Stimulated activated CD4-positive, alpha-beta T cell treated with anti-CD3 and anti-CD28 coated beads, Interleukin-1b, Interleukin-23, amount 100 ng/mL, for 24 hours (primary cell): ENCODE results near the gene GLDN.

Source experiments
- DNase-seq, 4 experiments: peaks; one replicate each; pipeline ENCODE4 v3.0.0-alpha.2; 2020; ENCODE audit warnings: low read depth in 4 of 4, low spot score in 1 of 4

Gene GLDN

DNA sequence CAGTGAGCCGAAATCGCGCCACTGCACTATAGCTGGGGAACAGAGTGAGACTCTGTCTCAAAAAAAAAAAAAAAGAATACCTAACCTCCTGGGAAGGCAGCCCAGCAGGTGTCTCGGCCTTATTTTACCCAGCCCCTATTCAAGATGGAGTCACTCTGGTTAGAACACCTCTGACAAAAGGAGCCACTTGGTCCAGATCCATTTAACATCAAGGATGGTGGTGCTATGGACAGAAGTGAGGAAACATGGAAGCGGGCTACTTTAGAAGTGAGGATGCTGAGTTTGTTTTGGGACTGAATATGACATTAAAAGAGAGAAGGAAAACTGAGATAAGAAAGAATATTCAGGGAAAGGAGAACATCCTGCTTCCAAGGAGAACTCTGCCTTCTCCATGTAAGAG is 14.7 kb downstream of the GLDN start:
- DNase-seq, result no peak

DNA sequence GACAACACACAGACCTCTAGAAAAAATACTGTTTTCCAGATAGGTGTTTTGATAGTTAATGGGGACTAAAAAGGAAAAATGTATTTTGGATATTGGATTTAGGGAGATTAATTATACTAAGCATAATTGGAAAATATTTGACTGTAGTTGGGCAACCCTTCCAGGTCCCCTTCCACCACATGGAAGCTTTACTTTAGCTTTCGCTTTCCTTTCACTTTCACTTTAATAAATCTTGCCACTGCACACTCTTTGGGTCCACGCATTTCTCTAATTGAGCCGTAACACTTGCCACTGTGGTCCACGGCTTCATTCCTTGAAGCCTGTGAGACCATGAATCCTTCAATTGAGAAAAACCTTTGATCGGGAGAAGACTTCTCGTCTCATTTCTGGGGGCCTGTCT is 15.5 kb downstream of the GLDN start:
- DNase-seq, result no peak

DNA sequence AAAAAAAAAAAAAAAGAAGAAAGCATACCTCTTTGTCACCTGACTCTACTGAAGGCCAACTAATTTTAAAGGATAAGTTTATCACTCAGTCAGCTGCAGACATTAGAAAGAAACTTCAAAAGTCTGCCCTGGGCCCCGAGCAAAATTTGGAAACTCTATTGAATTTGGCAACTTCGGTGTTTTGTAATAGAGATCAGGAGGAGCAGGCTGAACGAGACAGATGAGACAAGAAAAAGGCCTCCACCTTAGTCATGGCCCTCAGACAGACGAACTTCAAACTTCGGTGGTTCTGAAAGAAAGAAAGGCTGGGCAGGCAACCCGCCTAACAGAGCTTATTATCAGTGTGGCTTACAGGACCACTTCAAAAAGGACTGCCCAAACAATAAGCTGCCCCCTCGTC is 18.5 kb downstream of the GLDN start:
- no peak for DNase-seq

DNA sequence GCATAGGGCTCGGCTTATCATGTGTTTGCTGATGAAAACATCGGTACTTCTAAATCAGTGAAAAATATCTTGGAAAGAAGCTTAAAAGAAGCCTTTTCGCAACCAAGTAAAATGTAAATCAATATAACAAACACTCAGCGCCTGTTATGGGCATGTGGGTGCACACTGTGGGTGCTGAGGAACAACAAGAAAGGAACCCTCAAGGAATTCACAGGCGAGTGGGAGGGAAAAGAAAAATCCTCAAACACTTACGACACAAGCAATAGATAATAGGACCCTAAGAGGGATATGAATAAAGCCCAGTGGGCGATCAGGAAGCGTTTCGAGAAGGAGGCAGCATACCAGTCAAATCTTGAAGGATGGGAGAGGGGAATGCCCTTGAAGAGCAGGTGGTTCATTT is 21.9 kb downstream of the GLDN start:
- DNase-seq, result no peak

DNA sequence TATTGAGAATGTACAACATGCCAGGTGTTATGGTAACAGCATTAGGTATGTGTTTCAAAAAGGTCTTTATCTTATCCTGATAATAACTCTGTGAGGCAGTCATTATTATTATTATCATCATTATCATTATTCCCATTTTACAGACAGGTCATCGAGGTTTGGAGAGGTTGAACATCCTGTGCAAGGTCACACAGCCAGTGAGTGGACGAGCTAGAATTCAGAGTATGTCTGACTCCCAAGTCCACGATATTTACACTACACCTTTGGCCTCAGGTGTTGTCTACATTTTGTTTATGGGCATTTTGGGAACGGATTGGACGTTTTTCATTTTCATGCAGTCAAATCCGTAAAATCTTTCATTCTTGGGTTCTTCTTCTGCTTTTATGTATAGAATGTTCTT is 24.0 kb downstream of the GLDN start:
- DNase-seq, result no peak

DNA sequence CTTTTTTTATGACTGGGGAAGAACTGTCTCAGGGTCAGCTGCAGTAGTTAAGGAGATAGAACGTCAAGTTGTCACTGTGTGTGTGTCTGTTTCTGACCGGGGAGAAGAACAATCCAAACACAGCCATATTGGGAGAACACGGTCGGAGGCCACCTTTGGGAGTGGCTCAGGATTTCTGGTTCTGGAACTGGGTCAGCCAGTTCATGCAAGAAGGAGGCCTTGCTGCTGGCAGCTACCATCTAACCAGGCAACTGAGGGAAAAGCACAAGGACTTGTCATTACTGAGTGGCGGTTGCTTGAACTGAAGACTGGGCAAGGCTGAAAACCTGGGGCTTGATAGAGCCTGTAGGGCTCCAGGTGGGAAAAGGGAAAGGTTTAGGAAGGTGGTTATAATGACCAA is 24.6 kb downstream of the GLDN start:
- no peak for DNase-seq

DNA sequence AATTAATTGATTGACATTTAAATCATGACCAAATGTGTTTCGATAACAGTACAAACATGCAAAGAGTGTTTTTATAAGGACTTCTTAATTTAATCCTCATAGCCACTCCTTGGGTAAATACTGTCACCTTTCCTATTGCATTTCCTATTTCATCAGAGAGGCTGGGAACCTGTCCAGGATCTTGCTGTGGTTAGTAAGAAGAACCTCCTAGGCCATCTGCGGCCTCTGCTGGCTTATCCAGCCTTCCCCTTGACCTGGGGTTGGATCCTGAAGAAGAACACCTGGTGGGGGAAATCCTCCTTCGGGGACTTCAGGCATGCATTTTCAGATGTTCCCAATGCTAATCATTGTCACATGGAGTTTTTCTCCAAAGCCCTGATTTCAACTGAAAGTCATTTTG is 25.5 kb downstream of the GLDN start:
- no peak for DNase-seq

DNA sequence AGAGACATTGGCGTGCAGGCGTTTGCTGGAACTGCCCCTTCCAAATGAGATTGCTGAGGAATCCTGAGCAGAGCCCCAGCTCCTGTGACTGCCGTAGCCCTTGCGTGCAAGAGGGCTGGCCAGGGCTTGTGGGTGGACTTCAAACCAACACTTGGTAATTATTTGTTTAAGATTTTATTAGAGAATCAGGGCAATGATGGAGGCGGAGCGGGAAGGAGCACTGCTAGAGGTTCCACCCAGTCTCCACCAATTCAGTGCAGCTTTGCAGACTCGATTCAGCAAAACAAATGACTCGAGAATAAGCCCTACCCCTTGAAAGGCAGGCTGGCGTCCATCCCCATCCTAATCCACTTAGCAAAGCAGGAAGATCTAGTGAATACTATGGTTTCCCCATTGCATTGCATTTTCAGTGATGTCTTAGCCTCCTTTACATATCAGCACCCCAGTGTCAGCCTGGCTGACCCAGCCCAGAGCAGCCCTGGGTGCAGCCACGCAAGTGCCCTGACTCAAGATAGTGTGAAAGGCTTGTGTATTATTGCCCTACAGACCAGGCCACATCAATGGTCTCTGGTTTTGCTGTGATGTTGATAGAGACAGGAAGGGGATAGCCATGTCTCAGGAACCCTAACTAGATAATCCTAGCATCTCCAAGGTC is 26.0 kb downstream of the GLDN start:
- DNase-seq, result no peak

DNA sequence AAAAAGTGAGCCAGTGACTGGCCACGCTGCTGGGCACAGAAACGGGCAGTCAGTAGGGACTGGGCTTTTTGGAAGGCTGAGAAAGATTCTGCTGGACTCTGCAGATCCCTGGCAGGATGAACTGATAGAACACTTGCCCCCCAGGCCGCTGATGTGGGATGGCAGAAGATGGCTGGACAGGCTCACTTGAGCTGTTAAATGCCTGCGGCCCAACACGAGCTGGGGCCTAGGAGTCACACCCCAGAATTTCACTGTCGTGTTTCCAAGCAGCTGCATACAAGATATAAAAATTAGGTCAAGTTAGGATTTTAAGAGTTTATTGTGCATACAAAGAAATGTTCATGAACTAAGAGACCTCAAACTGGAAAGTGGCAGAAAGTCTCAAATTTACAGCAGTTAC is 26.9 kb downstream of the GLDN start:
- DNase-seq, result no peak

DNA sequence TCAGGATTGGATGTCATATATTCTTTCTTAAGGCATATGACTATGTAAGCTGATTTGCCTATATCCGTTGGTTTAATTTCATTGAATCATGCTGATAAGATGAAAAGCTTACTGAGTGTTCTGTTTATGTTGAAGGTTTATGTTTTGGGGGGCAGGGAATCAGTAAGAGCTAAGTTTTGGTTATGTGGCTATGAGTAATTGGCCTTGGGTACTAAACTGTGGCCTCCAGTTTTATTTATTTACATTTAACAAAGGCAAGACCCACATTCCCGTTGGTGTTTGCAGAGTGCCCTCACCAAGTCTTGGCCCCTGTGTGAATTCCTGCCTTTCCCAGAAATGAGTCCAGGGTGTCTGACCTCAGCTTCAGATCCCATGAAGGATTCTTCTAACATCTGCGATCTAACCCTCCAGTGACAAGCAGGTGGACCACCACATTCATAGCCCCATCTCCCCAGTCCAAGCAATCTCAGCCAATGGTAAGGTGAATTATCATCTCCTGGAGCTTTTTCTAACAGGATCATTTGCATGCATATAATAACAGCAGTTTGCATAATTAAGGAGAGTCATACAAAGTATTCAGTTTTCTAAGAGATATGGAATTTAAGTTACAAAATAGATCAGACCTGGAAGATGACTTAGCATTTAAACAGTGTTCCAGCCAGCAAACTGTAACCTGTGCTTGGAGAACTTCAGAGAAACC is 27.4 kb downstream of the GLDN start:
- no peak for DNase-seq

DNA sequence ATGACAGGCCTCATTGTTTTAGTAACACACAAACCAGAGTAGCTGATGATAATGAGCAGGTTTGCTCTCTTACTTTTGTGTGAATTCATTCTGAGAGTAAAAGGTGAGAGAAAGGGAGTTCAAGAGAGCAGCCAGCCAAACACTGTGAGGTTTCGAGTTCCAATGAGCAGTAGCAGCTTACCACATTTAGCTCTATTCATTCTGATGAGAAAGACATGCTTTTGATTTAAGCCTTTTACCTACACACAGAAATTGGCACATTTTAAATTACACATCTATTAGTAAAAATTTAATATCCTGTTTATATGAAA is 28.0 kb downstream of the GLDN start:
- DNase-seq, result no peak

DNA sequence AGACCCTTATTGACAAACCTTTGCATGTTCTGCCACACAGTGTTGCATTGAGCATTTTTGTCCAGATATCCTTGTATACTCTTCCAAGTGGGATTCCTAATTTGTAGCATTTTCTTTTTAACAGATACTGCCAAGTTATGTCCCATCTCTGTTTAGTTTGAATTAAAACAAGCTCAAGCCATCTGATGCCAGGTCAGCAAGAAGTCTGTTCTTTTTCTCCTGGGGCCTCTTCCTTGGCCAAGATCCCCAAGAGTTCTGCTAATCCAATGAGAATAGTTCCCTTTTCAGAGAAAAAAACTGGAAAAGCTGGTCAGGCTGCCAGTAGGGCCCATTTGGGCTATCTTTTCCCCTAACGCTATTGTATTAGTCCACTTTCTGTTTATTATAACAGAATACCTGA is 29.8 kb downstream of the GLDN start:
- DNase-seq, result no peak

DNA sequence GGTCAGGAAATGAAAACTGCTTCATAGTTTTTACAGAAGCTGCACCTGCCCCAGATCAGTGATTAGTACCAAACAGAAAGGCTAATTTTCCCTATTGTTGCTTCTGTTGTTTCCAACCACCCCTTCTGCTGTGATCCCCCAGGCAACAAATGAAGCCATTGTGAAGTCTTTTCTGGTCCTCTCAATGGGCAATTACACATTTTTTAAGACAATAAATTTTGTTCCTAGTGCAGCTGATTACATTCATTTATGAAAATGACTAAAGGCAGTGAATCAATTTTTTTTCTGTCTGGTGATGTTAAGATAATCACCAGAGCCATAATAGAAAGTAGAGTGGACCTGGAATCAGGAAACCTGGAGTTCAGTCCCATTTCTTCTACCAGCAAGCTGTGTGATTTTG is 32.7 kb downstream of the GLDN start:
- no peak for DNase-seq

DNA sequence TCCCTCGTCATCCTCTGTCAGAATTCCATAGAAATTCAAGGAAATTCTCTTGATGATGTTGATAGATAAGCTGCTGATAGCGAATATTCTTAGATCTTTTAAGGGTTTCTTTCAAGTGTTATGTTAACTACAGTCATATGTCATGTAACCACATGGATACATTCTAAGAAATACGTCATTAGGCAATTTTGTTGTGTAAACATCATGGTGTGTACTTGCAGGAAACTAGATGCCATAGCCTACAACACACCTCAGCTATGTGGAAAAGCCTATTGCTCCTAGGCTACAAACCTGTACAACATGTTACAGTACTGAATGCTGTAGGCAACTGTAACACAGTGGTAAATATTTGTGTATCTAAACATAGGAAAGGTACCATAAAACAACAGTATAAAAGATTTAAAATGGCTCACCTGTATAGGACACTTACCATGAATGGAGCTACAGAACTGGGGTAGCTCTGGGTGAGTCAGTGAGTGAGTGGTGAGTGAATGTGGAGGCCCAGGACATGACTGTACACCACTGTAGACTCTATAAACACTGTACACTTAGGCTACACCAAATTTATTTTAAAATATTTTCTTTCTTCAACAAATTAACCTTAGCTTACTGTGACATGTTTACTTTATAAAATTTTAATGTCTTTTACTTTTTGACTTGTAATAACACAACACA is 34.6 kb downstream of the GLDN start:
- no peak for DNase-seq

DNA sequence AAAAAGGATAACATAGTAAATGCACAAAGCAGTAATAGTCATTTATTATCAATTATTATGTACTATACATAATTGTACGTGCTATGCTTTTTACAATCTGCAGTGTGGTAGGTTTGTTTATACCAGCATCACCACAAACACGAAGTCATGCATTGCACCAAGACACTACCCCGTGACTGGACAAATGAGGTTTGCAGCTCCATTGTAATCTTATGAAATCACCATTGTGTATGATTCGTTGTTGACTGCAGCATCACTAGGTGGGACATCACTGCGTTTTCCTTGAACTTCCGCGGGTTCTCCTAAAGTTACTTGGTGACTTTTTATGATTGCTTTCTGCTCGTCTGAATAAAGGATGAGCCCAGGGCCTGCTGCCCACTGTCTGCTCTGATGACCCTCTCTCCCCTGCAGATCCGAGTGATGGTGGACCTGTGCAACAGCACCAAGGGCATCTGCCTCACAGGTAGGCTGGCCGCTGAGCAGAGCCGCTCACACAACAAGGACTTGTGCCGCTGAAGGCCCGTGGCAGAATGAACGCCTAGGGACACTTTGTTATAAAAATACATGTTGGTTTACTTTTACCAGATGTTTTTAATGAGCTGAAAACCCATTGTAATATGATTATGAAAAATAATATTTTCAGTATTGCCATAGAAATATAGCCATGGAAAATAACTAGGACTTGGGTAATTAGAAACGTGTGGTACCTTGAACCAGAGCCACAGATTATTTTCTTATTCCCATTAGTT is 35.8 kb downstream of the GLDN start:
- no peak for DNase-seq

DNA sequence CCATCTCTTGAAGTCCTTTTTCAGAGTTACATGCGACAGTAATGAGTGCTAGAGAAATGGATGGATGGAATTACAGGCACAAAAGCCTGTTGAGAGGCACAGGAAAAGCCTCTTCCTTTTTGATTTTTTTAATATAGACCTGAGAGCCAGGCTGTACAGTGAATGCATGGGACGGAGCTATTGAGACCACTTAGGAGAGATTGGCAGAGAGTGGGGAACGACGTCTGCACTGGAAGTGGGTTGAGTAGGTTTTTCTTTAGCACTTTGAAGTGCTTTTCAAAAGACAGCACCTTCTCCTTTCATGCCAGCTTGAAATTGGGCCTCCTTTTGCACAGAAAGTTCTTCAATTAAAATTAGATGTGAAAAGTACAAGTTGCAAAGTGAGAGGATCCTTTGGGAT is 37.0 kb downstream of the GLDN start:
- DNase-seq, result no peak

DNA sequence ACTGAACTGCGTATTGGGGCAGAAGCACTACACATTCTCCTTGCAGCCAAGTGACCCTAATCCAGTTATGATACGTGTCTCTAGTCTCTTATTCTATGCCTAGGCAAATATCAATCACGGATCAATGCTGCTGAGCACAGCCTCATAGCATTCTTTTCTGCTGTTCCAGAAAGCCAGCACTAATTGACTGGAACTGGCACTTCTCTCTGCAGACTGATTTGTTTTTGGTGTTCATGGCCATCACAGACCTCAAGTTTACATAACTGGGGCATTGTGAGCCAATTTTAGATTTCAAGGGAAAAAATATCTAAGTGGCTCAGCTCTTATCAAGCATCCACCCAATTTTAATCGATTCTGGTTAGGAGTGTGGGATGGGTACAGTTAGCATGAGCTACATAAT is 37.9 kb downstream of the GLDN start:
- no peak for DNase-seq

DNA sequence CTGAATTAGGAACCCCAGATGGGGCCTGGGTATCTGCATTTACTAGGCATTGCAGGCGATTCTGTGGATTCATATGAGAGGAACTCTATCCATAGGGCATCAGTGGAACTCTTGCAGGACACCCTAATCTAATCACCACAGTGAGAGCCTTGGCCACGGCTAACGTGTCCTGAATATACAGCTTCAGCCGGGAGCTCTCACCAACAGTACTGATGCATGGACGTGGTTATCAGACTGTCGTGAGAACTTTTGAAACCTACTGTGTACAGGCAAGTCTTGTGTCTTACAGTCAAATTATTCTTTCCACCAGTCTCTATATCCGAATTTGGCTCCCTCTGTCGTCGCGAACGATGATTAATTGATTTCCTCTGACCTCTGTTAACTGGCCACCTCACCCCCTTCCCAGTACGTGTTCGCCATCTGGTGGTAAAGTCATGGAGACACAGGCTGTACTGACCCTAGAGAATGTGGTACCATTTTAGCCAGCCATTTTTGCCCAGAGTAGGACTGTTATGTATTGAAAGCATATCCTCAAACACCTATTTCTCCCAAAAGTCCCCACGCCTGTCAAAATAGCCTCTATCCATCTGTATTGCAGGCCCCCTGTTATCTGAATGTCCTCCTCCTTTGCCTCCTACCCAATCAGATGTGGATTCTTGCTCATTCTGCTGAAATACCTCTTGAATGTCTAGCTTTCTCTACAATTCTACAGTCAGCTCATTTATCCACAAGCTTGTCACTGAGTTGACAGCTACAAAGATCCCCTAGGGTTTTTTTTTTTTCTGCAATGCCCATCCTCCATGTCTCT is 39.7 kb downstream of the GLDN start:
- peak in 1 of 4 experiments; percentile 4 for DNase-seq

DNA sequence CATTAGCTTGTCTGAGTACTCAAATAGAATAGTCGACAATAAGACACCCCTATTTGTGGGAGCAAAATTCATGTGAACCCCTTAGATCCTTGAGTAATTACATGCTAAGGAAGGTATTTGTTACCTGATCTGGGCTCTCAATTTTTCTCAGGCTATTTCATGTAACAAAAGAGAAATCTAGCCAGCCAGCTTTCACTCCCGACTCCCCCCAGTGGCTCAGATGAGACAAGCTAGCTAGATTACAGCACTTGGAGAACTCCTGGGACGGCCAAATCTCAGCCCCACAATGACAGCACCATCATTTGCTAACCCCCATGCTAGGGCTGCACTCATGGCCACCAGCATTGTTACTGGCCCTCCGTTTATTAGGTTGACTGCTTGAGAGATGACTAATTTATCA is 41.3 kb downstream of the GLDN start:
- DNase-seq, result no peak

DNA sequence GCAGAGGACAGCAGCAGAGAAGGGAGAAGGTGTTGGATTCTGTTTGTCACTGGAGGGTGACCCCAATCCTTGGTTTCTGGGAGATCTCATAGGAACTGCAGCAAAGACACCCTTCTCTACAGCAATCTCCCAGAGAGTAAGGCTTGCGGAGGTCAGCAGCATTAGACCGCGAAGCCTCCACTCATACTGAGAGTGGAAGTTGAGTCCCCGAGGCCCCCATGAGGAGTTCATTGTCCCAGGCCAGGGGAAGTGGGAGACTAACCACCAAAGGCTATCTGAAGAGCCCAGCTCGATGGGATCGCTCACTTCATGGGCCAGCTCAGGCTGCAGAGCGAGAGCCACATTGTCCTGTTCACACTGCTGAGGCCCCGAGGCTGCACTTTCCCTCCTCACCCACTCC is 44.6 kb downstream of the GLDN start:
- DNase-seq, result no peak

DNA sequence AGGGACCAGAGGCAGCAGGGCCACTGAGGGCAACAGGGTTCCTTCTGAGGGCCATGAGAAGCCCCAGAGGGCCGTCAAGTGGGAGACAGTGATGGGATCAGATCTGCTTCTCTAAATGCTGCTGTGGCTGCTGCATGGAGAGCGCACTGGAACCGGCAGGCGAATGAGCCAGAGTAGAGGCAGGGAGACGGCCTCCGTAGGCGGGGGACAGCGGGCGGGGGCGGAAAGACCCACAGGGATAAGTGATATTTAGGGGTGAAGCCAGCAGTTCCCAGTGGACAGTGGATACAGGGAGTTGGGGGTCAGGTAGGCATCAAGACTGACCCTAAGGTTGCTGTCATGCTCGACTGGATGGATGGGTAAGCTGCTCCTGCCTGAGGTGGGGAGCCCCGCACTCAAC is 45.0 kb downstream of the GLDN start:
- DNase-seq, result no peak
